ENCODE measurements around the gene TUBB4A. TPM values are rescaled to one million over a fixed set of nuclear protein-coding genes. Genes with fewer than 3 reads are reported as not detected.

The TUBB4A gene
- total RNA-seq, 4 donors from 2014 or later: 2.1 to 13.9 (median 3.4) TPM

DNA sequence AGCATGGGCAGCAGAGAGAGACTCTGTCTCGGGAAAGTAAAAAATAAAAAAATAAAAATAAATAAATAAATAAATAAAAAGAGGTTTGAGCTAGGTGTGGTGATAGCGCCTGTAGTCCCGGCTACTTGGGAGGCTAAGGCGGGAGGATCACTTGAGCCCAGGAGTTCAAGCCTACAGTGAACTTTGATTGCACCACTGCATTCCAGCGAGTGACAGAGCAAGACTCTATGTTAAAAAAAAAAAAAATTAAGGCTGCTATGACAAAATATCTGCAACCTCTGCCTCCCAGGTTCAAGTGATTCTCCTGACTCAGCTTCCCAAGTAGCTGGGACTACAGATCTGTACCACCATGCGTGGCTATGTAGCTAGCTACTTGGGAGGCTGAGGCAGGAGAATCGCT is 17.3 kb downstream of the TUBB4A start:
- H3K36me3 ChIP-seq: no peaks in the 10 kb centered on the region
- no peak for DNase-seq (ENCODE audit: low spot score in 2 of 2)
- TF ChIP-seq POLR2A (IDR thresholded peaks at IDR 0.05): no peak
- TF ChIP-seq EP300 (IDR thresholded peaks at IDR 0.05): no peak
- no peak for TF ChIP-seq POLR2AphosphoS5 (IDR thresholded peaks at IDR 0.05)
- no peak for TF ChIP-seq CTCF (IDR thresholded peaks at IDR 0.05)
- 88% methylated on average over 7 of the region's 7 CpGs for WGBS
- H3K27ac ChIP-seq: no peak overlapping the region
- H3K4me1 ChIP-seq: no peaks in the 10 kb centered on the region
- H3K9me3 ChIP-seq: no peaks in the 10 kb centered on the region
- no peaks in the 10 kb centered on the region for H3K27me3 ChIP-seq
- H3K4me3 ChIP-seq: no peak overlapping the region

- Histone ChIP-seq H3K4me1 (no peaks in the 10 kb centered on the region), H3K27ac (no peak overlapping the region), H3K36me3 (no peaks in the 10 kb centered on the region), H3K4me3 (no peak overlapping the region), H3K27me3 (no peaks in the 10 kb centered on the region), H3K9me3 (no peaks in the 10 kb centered on the region)
- 88% methylated on average over 8 of the region's 8 CpGs for WGBS
- TF ChIP-seq POLR2A (IDR thresholded peaks at IDR 0.05): no peak
- no peak for TF ChIP-seq POLR2AphosphoS5 (IDR thresholded peaks at IDR 0.05)
- no peak for DNase-seq (ENCODE audit: low spot score in 2 of 2)
Observed at GRCh38 chr19:6484230-6484629, 17.9 kb downstream of the TUBB4A start.

GRCh38 chr19:6483235-6483634 is 18.9 kb downstream of the TUBB4A start:
- Histone ChIP-seq H3K27ac (no peak overlapping the region), H3K4me3 (no peak overlapping the region), H3K36me3 (no peaks in the 10 kb centered on the region), H3K4me1 (no peaks in the 10 kb centered on the region), H3K27me3 (no peaks in the 10 kb centered on the region), H3K9me3 (no peaks in the 10 kb centered on the region)
- DNase-seq (ENCODE audit: low spot score in 2 of 2): no peak
- WGBS: 36% methylated on average over 3 of the region's 3 CpGs
- TF ChIP-seq POLR2AphosphoS5 (IDR thresholded peaks at IDR 0.05) (no peak), POLR2A (IDR thresholded peaks at IDR 0.05) (no peak), CTCF (IDR thresholded peaks at IDR 0.05) (no peak), EP300 (IDR thresholded peaks at IDR 0.05) (no peak)

DNA sequence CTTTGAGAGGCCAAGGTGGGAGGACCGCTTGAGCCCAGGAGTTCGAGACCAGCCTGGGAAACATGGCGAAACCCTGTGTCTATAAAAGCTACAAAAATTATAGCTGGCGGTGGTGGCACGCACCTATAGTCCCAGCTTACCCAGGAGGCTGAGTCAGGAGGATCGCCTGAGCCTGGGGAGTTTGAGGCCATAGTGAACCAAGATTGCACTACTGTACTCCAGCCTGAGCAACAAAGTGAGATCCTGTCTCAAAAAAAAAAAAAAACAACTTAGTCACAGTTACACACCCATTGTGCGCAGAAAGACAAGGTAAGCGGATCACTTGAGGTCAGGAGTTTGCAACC is 19.8 kb downstream of the TUBB4A start:
- Histone ChIP-seq H3K36me3 (no peaks in the 10 kb centered on the region), H3K27ac (no peak overlapping the region)
- WGBS: 96% methylated on average over 8 of the region's 8 CpGs

GRCh38 chr19:6481541-6482342 is 20.4 kb downstream of the TUBB4A start, which contains the start of gene DENND1C:
DENND1C (minus strand) TSS chr19:6481787; CDS start chr19:6481695, 92 bp downstream.
- DNase-seq (ENCODE audit: low spot score in 2 of 2): no peak
- Histone ChIP-seq H3K4me3 (peak within 1 kb of the TSS; percentile 29), H3K27me3 (no peaks in the 10 kb centered on the region), H3K4me1 (peaks cover 4% of the 10 kb centered on the region), H3K27ac (no peak within 1 kb of the TSS), H3K36me3 (no peaks in the 10 kb centered on the region), H3K9me3 (no peaks in the 10 kb centered on the region)
- no peak for TF ChIP-seq POLR2AphosphoS5 (IDR thresholded peaks at IDR 0.05)
- no peak for TF ChIP-seq POLR2A (IDR thresholded peaks at IDR 0.05)
- no peak for TF ChIP-seq EP300 (IDR thresholded peaks at IDR 0.05)
- TF ChIP-seq CTCF (IDR thresholded peaks at IDR 0.05): peak in 1 of 2 donors; percentile 24
- WGBS: 50% methylated on average over 23 of the region's 24 CpGs

More for the DNA sequence above, 19.8 kb downstream of the TUBB4A start:
- Histone ChIP-seq H3K4me3 (no peak overlapping the region), H3K9me3 (no peaks in the 10 kb centered on the region), H3K27me3 (no peaks in the 10 kb centered on the region), H3K4me1 (no peaks in the 10 kb centered on the region)
- DNase-seq (ENCODE audit: low spot score in 2 of 2): no peak
- TF ChIP-seq POLR2AphosphoS5 (IDR thresholded peaks at IDR 0.05): no peak
- no peak for TF ChIP-seq EP300 (IDR thresholded peaks at IDR 0.05)
- no peak for TF ChIP-seq POLR2A (IDR thresholded peaks at IDR 0.05)
- no peak for TF ChIP-seq CTCF (IDR thresholded peaks at IDR 0.05)
